HL-60 (cell line): ENCODE data around the gene DCDC1.

Source experiments
- DNase-seq, 2 experiments: peaks; one replicate each; pipeline ENCODE4 v3.0.0-alpha.2; 2010 to 2020; ENCODE audit warnings: low read depth in 1 of 2, low spot score in 1 of 2
- H3K27ac ChIP-seq: fragments of 250-450 bp; sonication (Bioruptor Pico); replicated peaks from 2 replicates; pipeline ENCODE4 v1.5.1; 2020; ENCODE audit warnings: mild to moderate bottlenecking, moderate library complexity
- H3K27me3 ChIP-seq: fragments of 250-450 bp; sonication (Bioruptor Pico); 2 replicates; pipeline ENCODE4 v1.5.1; 2021; ENCODE audit warnings: mild to moderate bottlenecking, moderate library complexity; ENCODE audit not compliant: insufficient read depth, poor library complexity, severe bottlenecking
- H3K4me3 ChIP-seq: replicated peaks from 2 replicates; pipeline ENCODE4 v1.5.1; 2011; ENCODE audit warnings: mild to moderate bottlenecking, control low read depth, low read length; ENCODE audit not compliant: insufficient read depth
- CTCF ChIP-seq: IDR thresholded peaks from one replicate; pipeline ENCODE4 v1.5.1; 2011; ENCODE audit warnings: low read length, control low read depth, inconsistent platforms; ENCODE audit not compliant: insufficient read depth
- GABPA ChIP-seq: IDR thresholded peaks from 2 replicates; pipeline ENCODE4 v1.6.1; 2012; ENCODE audit warnings: low read depth
- POLR2AphosphoS5 ChIP-seq: IDR thresholded peaks from 2 replicates; pipeline ENCODE4 v1.6.1; 2012; ENCODE audit warnings: low read depth
- REST ChIP-seq: IDR thresholded peaks from 2 replicates; pipeline ENCODE4 v1.6.1; 2012; ENCODE audit warnings: low read depth; ENCODE audit not compliant: insufficient replicate concordance
- SPI1 ChIP-seq: IDR thresholded peaks from 2 replicates; pipeline ENCODE4 v1.6.1; 2012; ENCODE audit warnings: low read depth, mild to moderate bottlenecking, borderline replicate concordance

The DCDC1 gene

DNA sequence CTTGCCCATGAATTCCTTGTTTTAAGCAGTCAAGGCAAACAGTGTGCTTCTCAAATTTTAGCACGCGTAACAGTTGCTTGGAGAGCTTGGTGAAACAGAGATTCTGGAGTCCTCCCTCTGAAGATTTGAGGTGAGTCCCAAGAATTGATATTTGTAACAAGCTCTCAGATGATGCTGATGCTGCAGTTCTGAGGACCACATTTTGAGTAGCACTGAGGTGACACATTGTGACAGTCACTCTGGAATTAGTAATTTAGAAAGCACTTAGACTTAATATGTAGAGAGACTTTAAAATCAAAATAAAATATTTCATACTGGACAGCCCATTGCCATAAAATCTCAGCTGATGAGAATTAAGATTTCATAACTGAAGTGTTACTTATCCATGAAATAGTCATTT lies 38.7 kb upstream of the DCDC1 start:
- H3K27me3 ChIP-seq = no peaks in the 10 kb centered on the region
- TF ChIP-seq SPI1 (no peak), POLR2AphosphoS5 (no peak)
- no peak overlapping the region for H3K27ac ChIP-seq
- DNase-seq = no peak
- no peak overlapping the region for H3K4me3 ChIP-seq

GRCh38 chr11:31404614-31405013 lies 35.1 kb upstream of the DCDC1 start:
- TF ChIP-seq SPI1 (no peak), GABPA (no peak), REST (no peak), POLR2AphosphoS5 (no peak), CTCF (no peak)
- Histone ChIP-seq H3K27ac (no peak overlapping the region), H3K4me3 (no peak overlapping the region), H3K27me3 (no peaks in the 10 kb centered on the region)
- DNase-seq = no peak

DNA sequence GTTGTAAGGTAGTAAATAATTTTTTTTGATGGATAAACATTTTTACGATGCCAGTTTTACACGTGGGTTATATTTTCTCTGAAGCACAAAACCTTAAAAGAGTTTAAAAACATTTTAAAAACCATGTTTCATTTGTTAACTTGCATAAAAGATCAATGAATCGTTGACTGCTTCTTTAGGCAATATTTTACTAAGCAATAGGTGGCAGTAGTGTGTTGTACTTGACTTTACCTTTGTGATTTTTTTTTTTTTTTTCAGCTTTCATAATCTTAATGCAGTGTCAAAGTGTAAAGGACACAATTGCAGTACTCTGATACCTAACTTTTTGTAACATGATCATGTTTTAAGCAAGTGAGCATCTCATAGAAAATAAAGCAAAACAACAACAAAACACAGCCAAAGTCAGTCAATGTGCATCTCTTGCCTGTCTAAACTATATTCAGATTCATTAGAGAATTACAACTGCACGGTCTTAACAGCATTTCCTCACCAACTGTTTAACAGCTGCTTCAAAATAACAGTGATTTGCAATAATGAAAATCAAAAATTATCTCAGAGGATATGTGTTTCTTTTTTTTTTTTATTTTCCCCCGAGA lies 27.8 kb upstream of the DCDC1 start:
- no peak overlapping the region for H3K4me3 ChIP-seq
- TF ChIP-seq GABPA (no peak), CTCF (peak; percentile 34)
- H3K27me3 ChIP-seq = no peaks in the 10 kb centered on the region
- no peak for DNase-seq
- no peak overlapping the region for H3K27ac ChIP-seq

- H3K27ac ChIP-seq = no peak overlapping the region
- no peak for DNase-seq
- no peak overlapping the region for H3K4me3 ChIP-seq
- TF ChIP-seq CTCF (no peak), REST (no peak), POLR2AphosphoS5 (no peak)
- H3K27me3 ChIP-seq = no peaks in the 10 kb centered on the region
Measured at GRCh38 chr11:31387379-31387778, 17.8 kb upstream of the DCDC1 start.
